ENCODE measurements around the gene LBP. TPM values are rescaled to one million over a fixed set of nuclear protein-coding genes. Genes with fewer than 3 reads are reported as not detected.

The LBP gene
- total RNA-seq, 1 experiment from 2014 or later: 0.37 TPM

- Mint-ChIP-seq H3K27me3 (ENCODE audit: low read depth) (peaks cover 2% of the 10 kb centered on the region; the same call in 1 of the 2 replicates), H3K4me3 (no peak overlapping the region), H3K4me1 (no peaks in the 10 kb centered on the region), H3K9me3 (peaks cover 5% of the 10 kb centered on the region; the same call in 1 of the 2 replicates), H3K36me3 (no peaks in the 10 kb centered on the region), H3K27ac (no peak overlapping the region)
- DNase-seq (ENCODE audit: low spot score): peak; percentile 35
- TF ChIP-seq CTCF (IDR thresholded peaks at IDR 0.05): peak; percentile 45
- no peak for TF ChIP-seq PRDM15 (CRISPR knock-in tag; IDR thresholded peaks at IDR 0.05)
- peak; percentile 62 for ATAC-seq
- ChIA-PET POLR2A (no interaction called here), CTCF (interaction anchor here (0.5 to 1.2 kb wide), 28 partner anchors 10 to 374 kb away, joined by 3 to 10 read pairs (median 4); partner anchors contain the start of gene RALGAPB)
Observed at GRCh38 chr20:38321959-38322598, 24.2 kb upstream of the LBP start.

DNA sequence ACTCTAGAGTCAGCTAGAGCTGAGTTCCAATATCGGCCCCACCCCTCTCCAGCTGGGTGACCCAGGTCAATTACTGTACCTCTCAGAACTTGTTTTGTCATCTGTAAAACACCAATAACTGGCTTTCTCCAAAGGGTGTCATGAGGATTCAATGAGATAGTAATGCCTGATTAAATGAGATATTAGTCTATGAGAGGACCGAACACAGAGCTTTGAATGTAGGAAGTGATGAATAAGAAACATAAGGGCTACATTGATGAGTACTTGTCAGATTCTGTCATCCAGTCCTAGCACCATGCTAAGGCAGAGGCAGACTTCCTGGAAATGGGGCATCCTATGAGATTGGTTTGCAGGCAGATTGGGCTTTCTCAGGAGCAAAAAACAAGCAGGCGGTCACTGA lies 22.1 kb upstream of the LBP start:
- ChIA-PET POLR2A (no interaction called here), CTCF (interaction anchor here (0.7 to 1.8 kb wide), 4 partner anchors 14 to 85 kb away, joined by 3 to 8 read pairs (median 4); no protein-coding TSS in a partner anchor)
- Mint-ChIP-seq H3K27ac (no peak overlapping the region), H3K36me3 (no peaks in the 10 kb centered on the region), H3K9me3 (peaks cover 5% of the 10 kb centered on the region; the same call in 1 of the 2 replicates), H3K27me3 (ENCODE audit: low read depth) (peaks cover 2% of the 10 kb centered on the region; the same call in 1 of the 2 replicates), H3K4me3 (no peak overlapping the region), H3K4me1 (no peaks in the 10 kb centered on the region)
- ATAC-seq (no peak), DNase-seq (ENCODE audit: low spot score) (no peak)
- TF ChIP-seq ZNF416 (CRISPR knock-in tag; IDR thresholded peaks at IDR 0.05) (no peak), TEAD4 (CRISPR knock-in tag; IDR thresholded peaks at IDR 0.05) (no peak), GRHL2 (CRISPR knock-in tag; IDR thresholded peaks at IDR 0.05; ENCODE audit: insufficient replicate concordance, severe bottlenecking) (no peak)
- TF ChIP-seq, protein P1, sequence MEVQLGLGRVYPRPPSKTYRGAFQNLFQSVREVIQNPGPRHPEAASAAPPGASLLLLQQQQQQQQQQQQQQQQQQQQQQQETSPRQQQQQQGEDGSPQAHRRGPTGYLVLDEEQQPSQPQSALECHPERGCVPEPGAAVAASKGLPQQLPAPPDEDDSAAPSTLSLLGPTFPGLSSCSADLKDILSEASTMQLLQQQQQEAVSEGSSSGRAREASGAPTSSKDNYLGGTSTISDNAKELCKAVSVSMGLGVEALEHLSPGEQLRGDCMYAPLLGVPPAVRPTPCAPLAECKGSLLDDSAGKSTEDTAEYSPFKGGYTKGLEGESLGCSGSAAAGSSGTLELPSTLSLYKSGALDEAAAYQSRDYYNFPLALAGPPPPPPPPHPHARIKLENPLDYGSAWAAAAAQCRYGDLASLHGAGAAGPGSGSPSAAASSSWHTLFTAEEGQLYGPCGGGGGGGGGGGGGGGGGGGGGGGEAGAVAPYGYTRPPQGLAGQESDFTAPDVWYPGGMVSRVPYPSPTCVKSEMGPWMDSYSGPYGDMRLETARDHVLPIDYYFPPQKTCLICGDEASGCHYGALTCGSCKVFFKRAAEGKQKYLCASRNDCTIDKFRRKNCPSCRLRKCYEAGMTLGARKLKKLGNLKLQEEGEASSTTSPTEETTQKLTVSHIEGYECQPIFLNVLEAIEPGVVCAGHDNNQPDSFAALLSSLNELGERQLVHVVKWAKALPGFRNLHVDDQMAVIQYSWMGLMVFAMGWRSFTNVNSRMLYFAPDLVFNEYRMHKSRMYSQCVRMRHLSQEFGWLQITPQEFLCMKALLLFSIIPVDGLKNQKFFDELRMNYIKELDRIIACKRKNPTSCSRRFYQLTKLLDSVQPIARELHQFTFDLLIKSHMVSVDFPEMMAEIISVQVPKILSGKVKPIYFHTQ (CRISPR knock-in tag; IDR thresholded peaks at IDR 0.05): no peak

- ChIA-PET CTCF (interaction anchor here (0.7 to 1.8 kb wide), 3 partner anchors 31 to 84 kb away, joined by 3 to 8 read pairs (median 4); no protein-coding TSS in a partner anchor), POLR2A (interaction anchor here (0.6 kb wide), 1 partner anchor 28 kb away, joined by 10 read pairs; no protein-coding TSS in a partner anchor)
- Mint-ChIP-seq H3K36me3 (no peaks in the 10 kb centered on the region), H3K27ac (no peak overlapping the region), H3K4me3 (no peak overlapping the region), H3K9me3 (peaks cover 5% of the 10 kb centered on the region; the same call in 1 of the 2 replicates), H3K4me1 (no peaks in the 10 kb centered on the region), H3K27me3 (ENCODE audit: low read depth) (peaks cover under 1% of the 10 kb centered on the region; the same call in 1 of the 2 replicates)
- no peak for ATAC-seq
- DNase-seq (ENCODE audit: low spot score): no peak
- no peak for TF ChIP-seq ATF6 (CRISPR knock-in tag; IDR thresholded peaks at IDR 0.05)
- TF ChIP-seq FOXP1 (CRISPR knock-in tag; IDR thresholded peaks at IDR 0.05; ENCODE audit: borderline replicate concordance): no peak
- no peak for TF ChIP-seq CTCF (IDR thresholded peaks at IDR 0.05)
- TF ChIP-seq GTF2I (CRISPR knock-in tag; conservative IDR thresholded peaks at IDR 0.05): no peak
- no peak for TF ChIP-seq ZNF396 (CRISPR knock-in tag; IDR thresholded peaks at IDR 0.05; ENCODE audit: borderline replicate concordance)
- no peak for TF ChIP-seq SP1 (CRISPR knock-in tag; conservative IDR thresholded peaks at IDR 0.05)
- TF ChIP-seq GABPB1 (CRISPR knock-in tag; IDR thresholded peaks at IDR 0.05): no peak
- TF ChIP-seq E2F1 (CRISPR knock-in tag; IDR thresholded peaks at IDR 0.05): no peak
- TF ChIP-seq, protein P2, sequence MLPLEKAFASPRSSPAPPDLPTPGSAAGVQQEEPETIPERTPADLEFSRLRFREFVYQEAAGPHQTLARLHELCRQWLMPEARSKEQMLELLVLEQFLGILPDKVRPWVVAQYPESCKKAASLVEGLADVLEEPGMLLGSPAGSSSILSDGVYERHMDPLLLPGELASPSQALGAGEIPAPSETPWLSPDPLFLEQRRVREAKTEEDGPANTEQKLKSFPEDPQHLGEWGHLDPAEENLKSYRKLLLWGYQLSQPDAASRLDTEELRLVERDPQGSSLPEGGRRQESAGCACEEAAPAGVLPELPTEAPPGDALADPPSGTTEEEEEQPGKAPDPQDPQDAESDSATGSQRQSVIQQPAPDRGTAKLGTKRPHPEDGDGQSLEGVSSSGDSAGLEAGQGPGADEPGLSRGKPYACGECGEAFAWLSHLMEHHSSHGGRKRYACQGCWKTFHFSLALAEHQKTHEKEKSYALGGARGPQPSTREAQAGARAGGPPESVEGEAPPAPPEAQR (CRISPR knock-in tag; IDR thresholded peaks at IDR 0.05): no peak
Observed at GRCh38 chr20:38325167-38325566, 21.1 kb upstream of the LBP start.

Measured in WTC11 (cell line).